ENCODE measurements around the gene C2orf81.

GRCh38 chr2:74436111-74436805 is 14.8 kb upstream of the C2orf81 start:
- TF ChIP-seq EZH2 (optimal IDR thresholded peaks at IDR 0.05; ENCODE audit: low read depth, low read length): no peak
- TF ChIP-seq CTCF (IDR thresholded peaks at IDR 0.05; ENCODE audit: low read length): no peak

All from MM.1S (cell line).